Superior temporal gyrus (tissue), 1 donor: Measurements from ENCODE around the gene AUH.
"Not testable (repeated sequence)": the region's sequence is repeated elsewhere in the genome, so short reads cannot be mapped to it uniquely, and the experiment has no call there.

Experiments used
- DNase-seq: peaks from one replicate; pipeline ENCODE4 v3.0.0-alpha.2; 2016; ENCODE audit errors: extremely low spot score

AUH gene, protein sequence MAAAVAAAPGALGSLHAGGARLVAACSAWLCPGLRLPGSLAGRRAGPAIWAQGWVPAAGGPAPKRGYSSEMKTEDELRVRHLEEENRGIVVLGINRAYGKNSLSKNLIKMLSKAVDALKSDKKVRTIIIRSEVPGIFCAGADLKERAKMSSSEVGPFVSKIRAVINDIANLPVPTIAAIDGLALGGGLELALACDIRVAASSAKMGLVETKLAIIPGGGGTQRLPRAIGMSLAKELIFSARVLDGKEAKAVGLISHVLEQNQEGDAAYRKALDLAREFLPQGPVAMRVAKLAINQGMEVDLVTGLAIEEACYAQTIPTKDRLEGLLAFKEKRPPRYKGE

DNA sequence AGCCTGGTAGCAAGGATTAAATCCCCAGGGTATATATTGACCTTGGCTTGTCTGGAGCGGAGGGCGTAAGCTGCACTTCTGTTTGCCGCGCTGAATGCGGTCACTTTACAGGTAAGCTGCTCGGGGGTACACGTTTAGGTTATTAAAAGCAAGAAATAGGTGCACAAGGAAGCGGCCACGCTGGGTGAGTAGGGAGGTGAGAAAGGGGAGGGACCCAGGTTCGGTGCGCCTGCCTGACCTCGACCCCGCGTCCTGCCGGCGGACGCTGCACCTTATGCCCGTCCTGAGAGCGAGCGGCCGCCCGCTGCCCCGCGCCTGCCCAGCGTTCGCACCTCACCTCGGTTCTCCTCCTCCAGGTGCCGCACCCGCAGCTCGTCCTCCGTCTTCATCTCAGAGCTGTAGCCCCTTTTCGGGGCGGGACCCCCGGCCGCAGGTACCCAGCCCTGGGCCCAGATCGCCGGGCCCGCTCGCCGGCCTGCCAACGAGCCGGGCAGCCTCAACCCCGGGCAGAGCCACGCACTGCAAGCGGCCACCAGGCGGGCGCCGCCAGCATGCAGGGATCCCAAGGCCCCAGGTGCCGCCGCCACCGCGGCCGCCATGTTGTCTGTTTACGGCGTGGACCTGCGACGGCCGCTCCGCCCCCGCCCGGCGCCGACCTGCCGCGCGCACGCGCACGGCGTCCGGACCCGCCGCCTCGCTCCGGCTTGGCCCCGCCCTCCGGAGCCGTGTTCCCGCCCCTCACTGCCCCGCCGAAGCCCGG lies at the start of gene AUH:
Gene AUH (minus strand): TSS at position 628 of the 760 bp plus-strand sequence. CDS start 29 bp downstream, at position 599.
- DNase-seq: no peak

DNA sequence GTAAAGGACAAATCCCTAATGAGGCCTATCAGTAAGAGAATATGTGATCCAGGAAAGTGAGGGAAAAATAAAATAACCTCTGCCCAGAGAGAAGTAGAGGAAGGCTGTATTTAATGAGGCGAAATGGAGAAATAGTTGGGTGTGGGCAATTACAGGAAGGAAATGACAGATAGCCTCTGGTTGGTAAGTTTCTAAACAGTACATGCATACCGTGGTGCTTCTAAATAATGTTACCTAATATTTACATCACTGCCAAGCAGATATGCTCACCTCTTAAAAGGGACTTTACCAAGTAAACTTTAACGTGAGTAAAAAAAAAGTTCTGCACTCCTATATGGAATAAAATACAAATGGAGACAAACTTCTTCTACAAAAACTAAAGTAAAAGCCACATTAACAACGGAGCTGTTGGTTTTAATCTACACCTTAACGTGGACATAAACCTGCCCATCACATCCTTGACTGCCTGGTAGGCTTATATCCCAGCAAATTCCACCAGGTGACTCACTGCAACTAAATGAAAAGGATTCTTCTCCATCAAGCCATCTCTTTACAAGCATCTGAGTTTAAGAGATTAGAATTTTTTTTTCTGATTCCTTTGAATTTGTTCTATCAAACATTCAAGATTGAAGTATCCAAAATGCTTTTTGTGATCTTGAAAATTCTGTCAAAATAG lies 49.5 kb upstream of the AUH start:
- no peak for DNase-seq

DNA sequence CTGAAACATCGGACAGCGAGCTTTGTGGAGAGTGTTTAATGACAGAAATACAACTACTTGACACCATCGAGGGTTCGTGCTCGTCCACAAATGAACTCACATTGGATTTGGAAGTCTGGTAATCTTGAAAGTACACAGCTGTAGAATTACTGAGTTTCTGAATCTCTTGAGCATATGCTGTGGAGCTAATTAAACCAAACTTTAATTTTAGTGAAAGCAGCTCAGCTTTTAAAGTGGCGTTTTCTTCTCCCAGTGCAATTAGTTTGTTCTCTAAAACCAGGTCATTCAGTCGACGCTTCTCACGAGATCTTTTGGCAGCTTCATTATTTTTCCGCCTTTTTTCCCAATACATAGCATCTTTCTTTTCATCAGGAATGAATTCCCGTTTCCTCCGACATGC lies 48.4 kb upstream of the AUH start:
- DNase-seq: no peak

DNA sequence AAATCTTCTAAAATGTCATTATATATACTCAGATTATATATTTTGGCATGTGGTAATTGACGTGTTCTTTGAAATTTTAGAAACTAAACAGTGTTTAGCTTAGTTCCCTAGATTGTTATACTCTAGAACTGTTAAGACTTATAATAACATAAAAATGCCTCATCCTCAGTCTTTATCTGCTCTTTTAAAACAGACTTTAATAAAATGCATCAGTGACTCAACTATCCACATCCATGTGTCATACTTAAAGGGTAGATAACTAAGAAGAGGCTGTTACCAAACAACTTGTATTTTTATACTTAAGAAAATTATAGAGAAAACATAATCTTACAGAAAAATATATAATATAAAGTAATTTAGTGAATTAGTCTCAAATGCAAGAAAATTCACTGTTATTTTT lies 46.8 kb upstream of the AUH start:
- no peak for DNase-seq

DNA sequence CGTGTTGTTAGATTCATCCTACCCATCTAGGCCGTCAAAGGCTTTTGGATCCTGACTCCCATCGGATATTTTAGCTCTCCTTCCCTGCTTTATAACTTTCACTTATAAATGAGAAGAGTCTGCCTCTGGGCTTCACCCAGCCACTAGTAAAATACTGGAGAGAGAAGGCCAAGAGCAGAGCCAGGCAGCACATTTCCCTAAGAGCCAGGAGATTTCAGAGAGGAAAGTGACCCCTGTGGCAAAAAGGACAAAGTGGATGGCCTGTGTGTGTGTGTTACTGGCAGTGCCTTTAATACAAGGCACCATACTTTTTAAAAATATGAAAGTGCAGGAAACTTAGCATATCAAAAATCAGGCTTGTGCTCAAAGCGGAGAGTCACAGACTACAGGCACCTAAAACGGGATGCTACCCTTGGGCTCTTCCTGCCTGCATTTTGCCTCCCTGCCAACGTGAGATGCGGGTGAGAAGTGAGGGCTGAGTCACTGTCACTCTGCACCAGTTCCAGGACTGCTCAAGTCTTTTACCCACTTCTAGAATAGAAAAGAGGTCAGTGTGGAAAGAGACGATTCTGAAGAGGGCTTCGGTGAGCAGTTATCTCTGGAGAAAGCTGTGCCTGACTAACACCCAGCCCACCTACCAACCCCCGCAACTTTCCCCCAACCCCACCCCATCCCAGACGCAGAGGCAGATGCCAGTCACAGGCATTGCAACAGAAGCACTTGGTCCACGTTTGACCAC lies 46.0 kb upstream of the AUH start:
- DNase-seq: no peak

DNA sequence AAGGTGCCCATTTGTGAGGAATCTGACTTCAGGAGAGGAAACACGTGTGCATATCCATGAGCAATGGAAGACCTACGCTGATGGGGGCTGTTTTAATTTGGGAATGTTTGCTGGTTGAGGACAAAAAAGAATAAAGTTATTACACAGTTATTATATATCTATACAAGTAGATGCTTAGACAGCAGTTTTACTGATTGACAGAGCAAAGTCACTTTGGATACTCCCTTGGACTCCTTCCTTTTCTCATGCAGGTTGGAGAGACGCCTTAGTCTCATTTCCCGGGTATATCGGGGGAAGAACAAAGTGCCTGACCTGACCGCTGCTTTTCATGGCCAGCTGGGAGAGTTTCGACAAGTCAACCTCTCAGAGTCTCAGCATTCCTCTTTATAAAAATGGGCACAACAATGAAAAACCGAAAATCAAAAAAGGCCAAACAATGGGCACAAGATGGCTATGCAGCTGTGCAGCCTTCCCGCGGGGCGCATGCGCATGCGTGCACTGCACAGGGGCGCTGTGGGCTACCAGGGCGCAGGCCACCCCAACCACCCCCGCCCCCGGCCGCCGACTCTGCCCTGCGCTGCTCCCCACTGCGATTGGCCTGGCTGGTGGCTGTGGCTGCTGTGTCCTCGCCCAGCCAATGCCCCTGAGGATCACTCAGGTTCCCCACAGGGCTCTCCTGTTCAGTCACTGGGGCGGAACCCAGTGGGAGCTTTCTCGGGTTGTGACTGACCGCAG lies 43.8 kb upstream of the AUH start:
- DNase-seq: no peak

DNA sequence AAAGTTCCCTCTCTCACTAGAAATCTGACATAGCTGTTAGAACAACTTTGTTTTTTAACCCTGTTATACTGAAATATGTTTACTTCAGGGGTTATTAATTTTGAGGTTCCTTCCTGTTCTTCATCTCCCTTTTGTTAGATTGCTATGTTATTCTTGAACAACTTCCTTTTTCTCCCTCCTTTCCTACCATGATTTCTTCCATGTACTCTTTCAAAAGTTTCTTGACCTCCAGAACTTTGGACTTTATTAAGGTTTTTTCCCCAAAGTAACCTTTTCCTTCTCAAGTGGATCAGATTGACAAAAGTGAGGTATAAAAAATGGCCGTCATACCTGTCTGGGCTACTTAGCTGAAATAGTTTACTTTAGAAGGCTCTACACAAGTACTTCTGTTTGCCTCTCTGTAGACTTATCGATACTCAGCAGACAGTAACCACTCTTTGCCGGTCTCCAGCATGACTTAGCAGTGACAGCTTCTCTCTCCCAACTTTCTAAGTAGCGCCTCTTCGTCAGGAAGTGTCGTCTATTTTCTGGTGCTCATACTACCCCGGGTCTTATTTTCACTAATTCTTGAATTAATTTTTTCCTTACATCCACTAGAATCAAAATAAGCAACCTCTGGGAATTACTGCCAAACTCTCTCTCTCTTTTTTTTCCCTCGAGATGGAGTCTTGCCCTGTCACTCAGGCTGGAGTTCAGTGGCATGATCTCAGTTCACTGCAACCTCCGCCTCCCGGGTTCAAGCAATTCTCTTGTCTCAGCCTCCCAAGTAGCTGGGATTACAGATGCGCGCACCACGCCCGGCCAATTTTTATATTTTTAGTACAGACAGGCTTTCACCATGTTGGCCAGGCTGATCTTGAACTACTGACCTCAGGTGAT lies 42.2 kb upstream of the AUH start:
- no peak for DNase-seq

DNA sequence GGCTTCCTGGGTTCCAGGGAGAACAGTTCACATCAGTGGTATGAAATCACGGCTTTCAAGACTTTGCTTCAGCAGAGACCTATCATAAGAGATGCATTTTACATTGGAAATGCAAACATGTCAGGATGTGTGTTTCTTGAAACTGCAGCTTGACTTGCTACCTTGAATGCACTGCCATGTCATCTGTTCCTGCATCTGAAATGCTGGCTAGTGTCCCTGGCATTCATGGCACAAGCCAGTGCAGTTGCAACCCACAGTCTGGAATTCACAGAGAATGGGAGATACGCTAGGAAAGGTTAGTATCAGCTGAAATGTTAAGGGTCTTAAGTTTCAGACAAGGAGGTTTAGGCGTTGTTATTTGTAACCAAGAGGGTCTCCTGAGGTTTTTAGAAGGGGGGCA lies 37.2 kb upstream of the AUH start:
- DNase-seq: no peak

DNA sequence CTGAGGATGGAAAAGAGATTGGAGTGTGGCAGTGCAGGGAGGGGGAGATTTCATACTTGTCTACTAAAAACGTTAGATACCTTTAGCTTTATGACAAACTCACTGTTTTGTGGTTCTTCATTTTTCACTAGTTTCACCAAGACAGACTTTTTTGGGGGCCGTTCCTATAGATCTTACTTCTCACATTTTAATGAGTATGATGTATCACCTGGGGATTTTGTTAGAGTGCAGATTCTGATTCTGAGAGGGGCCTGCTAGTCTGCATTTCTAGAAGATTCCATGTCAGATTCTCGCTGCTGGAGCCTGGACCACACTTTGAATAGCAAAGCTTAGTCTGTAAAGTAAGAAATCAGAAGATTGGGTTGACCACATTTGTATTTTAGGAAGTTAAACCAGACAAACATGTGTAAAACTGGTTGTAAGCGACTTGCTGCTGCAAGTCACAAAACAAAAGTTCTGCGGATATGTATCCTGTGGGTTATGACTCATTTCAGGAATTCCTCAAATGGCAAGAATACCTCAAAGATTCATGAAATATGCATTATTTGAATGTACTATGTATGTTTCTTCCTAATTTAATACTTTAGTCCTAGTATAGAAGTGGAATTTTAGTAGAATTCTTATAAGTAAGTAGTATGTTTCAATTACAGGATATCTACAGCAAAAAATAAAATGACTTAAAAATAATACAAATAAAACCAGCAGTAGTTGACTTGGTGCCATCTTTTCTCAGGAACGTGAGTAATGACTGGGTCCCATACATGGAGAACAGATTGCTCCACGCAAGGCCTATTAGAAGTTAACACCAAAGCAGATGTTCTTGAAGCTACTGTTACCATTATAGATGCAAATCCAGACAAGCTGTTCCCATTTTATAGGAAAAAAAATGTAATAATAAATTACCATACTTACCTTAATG lies 34.1 kb upstream of the AUH start:
- no peak for DNase-seq

DNA sequence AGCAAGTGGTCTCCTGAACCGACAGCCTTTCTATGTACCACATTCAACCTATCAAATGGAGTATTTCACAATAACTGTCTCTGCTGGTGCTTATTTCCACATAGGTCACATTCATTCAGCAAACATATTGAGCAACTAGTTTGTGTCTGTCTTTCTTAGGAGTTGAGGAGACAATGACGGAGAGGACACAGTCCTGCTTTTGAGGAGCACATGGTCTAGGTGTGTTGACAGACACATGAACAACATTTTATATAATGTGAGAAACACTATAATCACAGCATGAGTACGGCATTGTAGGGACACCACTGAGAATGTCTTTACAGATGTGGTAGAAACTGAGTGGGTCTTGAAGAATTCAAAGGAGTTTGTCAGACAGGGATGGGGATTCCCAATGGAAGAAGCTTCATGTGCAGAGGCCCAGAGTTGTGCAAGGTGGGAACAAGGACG lies 33.4 kb upstream of the AUH start:
- no peak for DNase-seq

DNA sequence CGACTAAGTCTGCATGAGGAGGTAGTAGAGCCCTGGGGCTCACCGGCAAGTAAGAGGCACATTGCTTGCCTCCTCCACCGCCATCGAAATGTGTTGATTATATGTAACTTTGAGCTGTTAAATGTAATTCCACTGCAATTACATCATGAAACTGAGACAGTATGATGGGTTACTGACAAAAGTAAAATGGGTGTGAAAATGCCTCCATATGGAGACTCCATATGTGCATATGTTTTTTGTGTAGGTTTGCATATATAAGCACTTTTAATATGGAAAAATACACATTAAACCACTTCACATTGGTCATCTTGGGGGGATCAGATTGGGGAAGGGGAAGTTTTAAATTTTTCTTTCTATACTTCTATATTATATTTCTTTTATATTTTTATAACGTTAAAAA lies 32.1 kb upstream of the AUH start:
- no peak for DNase-seq

DNA sequence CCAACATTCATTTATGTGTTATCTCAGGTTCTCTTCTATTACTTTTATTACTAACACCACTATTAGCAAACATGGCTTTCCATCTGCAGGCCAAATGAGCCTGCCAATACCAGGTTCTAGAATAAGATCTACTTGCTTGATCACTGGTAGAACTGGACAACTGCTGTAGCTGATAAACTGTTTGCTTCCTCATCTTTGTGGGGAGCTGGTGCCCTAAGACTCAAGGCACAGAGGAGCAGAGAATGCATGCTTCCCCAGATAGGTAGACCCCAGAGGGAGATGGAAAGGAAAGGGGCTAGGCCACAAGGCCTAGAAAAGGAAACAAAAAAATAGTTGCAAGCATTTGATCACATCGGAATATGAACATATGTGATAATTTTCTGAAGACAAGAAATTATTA lies 30.7 kb upstream of the AUH start:
- DNase-seq: no peak

DNA sequence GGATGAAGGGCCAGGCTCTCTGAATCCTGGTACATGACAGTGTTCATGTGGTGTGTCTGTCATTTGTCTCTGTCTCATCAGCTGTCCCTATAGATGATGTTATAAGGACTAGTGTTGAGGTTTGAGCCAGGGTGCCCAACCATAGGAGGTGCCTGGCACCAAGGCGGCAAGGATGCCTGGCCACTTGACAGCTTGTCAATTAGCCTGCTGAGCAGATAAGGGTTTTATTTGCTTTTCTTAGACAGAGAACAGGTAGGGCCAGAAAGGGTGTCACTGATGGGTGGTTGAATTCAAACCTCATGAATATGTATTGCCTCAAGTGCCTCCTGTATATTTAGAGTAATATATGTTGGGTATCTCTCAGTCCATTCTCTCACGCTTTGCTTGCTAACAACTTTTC lies 30.1 kb upstream of the AUH start:
- DNase-seq: no peak

DNA sequence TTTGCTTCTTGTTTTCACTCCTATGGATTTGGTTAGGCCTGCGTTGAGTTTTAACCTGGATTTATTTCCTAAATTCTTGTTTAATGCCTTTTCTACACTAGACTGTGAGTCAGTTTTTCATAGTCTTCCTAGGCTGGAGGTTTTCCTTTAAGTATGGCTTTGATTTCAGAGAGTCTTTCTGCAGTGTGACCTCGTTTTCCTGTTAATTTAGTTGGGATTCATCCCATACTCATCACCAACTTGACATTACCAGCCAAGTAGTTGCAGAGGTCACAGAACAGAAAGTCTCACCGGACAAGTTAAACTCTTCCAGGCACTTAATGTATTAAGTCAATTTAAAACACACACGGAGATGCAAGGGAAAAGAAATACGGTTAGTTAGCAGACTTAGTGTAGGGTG lies 29.7 kb upstream of the AUH start:
- no peak for DNase-seq

DNA sequence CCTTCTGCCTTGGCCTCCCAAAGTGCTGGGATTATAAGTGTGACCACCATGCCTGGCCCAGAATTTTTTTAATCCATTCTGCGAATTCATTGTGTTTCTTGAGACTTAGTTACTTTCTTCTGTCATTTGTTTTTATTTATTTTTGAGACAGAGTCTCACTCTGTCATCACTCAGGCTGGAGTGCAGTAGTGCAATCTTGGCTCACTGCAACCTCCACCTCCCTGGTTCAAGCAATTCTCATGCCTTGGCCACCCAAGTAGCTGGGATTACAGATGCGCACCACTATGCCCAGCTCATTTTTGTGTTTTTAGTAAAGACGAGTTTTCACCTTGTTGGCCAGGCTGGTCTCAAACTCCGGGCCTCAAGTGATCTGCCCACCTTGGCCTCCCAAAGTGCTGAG lies 28.0 kb upstream of the AUH start:
- not testable (repeated sequence) for DNase-seq

DNA sequence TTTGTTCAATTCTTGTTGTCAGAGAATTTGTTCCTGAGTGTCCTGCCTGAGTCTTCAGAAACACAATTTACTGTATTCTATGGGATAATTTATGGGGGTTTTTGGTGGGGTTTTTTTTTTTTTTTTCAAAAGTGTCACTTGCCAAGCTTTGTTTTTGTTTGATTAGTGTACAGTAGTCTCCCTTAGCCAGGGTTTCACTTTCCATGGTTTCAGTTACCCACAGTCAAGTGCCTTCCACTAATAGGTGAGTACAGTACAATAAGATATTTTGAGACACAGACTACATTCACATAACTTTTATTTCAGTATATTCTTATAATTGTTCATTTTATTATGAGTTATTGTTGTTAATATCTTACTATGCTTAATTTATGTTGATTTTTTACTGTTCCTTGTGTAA lies 25.0 kb upstream of the AUH start:
- DNase-seq: no peak

DNA sequence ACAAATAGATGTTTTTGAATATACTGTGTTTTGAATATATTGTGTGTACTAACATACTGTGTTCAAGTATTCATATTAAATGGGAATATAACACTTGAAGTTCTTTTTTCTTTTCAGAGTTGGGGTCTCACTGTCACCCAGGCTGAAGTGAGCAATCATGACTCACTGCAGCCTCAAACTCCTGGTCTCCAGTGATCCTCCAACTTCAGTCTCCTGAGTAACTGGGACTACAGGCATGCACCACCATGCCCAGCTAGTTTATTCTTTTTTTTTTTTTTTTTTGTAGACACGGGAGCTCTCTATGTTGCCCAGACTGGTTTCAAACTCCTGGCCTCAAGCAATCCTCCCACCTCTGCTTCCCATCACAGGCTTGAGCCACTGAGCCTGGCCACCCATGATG lies 23.2 kb upstream of the AUH start:
- DNase-seq: no peak

DNA sequence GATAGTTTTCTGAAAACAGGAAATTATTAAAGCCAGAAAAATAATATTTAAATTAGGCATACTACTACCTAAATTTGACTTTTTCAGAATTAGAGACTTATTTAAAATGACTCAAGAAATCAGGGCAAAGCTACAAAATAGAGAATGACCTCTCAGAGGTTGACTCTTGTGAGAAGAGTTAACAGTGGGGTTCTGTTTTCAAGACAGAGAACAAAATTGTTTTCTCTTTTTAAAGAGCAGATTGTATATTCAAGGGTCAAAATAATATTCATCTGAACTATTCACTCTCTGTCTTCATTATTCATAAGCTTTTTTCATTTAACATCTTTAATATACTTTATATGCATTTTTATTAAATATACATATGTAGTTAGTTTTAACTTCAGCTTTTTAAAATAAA lies 21.9 kb upstream of the AUH start:
- no peak for DNase-seq

DNA sequence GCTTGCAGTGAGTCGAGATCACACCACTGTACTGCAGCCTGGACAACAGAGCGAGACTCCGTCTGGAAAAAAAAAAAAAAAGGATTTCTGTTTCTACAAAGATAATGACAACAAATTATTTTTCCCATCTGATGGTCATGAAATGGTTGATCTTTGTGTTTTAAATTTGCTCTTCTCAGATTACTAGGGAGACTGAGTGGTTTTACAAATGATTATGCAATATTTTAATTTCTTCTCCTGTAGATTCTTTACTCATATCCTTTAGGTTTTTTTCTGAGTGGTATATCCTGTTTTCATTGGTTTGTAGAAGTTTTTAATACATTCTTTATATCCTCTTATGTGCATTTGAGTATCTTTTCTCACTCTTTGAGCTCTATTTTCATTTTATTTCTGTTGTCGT lies 20.6 kb upstream of the AUH start:
- no peak for DNase-seq
